Transverse colon (tissue), 3 donors: Measurements from ENCODE around the gene FBXO40.

ENCODE experiments used
- POLR2A ChIP-seq: fragments of 450-650 bp; IDR thresholded peaks from one replicate; pipeline ENCODE4 v1.6.1; 2016; ENCODE audit warnings: antibody characterized with exemption, mild to moderate bottlenecking, moderate library complexity
- TF ChIP-seq, protein P1 (sequence below), 5 experiments: fragments of 200-600 bp in 3 of 5; fragments of 450-650 bp in 2 of 5; sonication (generic) in 3 of 5; IDR thresholded peaks; 1 replicate in 2 of 5; 2 replicates in 3 of 5; pipeline ENCODE4 v1.5.1; 2016 to 2017; ENCODE audit warnings: antibody characterized with exemption in 5 of 5, inconsistent platforms in 3 of 5, mild to moderate bottlenecking in 2 of 5, moderate library complexity in 1 of 5

GRCh38 chr3:121621491-121621890 is 28.3 kb downstream of the FBXO40 start:
- TF ChIP-seq, protein P1, sequence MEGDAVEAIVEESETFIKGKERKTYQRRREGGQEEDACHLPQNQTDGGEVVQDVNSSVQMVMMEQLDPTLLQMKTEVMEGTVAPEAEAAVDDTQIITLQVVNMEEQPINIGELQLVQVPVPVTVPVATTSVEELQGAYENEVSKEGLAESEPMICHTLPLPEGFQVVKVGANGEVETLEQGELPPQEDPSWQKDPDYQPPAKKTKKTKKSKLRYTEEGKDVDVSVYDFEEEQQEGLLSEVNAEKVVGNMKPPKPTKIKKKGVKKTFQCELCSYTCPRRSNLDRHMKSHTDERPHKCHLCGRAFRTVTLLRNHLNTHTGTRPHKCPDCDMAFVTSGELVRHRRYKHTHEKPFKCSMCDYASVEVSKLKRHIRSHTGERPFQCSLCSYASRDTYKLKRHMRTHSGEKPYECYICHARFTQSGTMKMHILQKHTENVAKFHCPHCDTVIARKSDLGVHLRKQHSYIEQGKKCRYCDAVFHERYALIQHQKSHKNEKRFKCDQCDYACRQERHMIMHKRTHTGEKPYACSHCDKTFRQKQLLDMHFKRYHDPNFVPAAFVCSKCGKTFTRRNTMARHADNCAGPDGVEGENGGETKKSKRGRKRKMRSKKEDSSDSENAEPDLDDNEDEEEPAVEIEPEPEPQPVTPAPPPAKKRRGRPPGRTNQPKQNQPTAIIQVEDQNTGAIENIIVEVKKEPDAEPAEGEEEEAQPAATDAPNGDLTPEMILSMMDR (IDR thresholded peaks at IDR 0.05), result no peak
- no peak for TF ChIP-seq POLR2A
